GM13976 (cell line): ENCODE data around the gene EGR1.

Experiments used
- DNase-seq: peaks from one replicate; pipeline ENCODE4 v3.0.0; 2012; ENCODE audit warnings: low spot score
- in situ Hi-C: fragments of 300-500 bp; cut with MboI; formaldehyde crosslinking; loops from one replicate; pipeline ENCODE4 v1.12.0; 2022; ENCODE audit warnings: low sequenced_read_pairs, mixed read lengths, inconsistent platforms; ENCODE audit not compliant: unreplicated experiment
- TF ChIP-seq, protein P1 (sequence below): IDR thresholded peaks from 2 replicates; pipeline ENCODE4 v1.5.1; 2012; ENCODE audit warnings: borderline replicate concordance, mild to moderate bottlenecking; ENCODE audit not compliant: insufficient read depth; ENCODE audit errors: extremely low read depth, missing control alignments, control extremely low read depth

EGR1 gene

DNA sequence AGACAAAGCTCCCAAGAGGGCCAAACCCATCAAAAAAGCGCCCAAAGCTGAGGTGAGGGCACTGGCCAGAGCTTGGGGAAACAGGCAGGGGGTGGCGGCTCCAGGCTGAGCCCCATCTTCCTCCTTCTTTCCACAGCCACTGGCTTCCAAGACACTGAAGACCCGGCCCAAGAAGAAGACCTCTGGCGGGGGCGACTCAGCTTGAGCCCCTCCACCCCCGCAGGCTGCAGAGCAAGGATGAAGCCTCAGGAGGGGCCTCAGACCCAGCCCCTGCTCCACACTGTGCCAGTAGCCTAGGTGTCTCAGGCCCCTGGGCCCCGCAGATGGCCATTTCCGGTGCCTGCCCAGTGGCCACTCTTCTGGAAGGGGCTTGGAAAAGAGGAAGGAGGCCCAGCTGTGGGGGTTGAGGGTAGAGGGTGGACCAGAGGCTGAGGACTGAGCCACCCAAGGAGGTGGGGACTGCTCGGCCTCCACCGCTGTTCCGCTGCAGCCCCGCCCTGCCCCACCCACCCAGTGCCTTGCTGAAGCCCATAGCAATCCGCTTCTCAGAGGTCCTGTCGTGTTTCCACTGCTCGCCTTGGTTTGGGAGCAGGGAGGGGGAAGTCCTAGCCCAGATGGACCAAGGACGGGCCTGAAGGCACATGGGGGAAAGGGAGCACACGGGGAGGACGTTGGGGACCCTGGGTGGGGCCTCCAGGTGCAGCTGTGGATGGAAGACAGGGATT is 19.6 kb upstream of the EGR1 start:
- in situ Hi-C loops: no loop called here
- TF ChIP-seq, protein P1, sequence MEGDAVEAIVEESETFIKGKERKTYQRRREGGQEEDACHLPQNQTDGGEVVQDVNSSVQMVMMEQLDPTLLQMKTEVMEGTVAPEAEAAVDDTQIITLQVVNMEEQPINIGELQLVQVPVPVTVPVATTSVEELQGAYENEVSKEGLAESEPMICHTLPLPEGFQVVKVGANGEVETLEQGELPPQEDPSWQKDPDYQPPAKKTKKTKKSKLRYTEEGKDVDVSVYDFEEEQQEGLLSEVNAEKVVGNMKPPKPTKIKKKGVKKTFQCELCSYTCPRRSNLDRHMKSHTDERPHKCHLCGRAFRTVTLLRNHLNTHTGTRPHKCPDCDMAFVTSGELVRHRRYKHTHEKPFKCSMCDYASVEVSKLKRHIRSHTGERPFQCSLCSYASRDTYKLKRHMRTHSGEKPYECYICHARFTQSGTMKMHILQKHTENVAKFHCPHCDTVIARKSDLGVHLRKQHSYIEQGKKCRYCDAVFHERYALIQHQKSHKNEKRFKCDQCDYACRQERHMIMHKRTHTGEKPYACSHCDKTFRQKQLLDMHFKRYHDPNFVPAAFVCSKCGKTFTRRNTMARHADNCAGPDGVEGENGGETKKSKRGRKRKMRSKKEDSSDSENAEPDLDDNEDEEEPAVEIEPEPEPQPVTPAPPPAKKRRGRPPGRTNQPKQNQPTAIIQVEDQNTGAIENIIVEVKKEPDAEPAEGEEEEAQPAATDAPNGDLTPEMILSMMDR: no peak
- no peak for DNase-seq

DNA sequence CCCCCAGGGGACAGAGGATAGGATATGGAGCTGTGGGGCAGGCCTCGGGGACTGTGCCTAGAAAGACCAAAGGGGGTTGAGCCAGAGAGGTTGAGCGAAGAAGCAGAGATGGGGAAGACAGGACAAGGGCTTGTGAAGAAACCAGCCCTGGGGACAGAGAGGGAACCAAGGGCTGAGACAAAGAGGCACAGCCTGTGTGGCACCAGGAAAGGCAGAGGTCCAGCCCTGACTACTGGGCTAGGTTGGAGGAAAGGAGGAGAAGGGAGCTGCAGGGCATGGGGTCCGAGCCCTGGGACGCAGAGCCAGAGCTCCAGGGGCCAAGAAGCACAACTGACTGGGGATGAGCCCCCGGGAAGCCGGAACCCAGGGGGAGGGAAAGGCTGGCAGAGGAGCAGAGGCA is 17.2 kb upstream of the EGR1 start:
- TF ChIP-seq, protein P1: no peak
- no peak for DNase-seq
- in situ Hi-C loops: no loop called here

DNA sequence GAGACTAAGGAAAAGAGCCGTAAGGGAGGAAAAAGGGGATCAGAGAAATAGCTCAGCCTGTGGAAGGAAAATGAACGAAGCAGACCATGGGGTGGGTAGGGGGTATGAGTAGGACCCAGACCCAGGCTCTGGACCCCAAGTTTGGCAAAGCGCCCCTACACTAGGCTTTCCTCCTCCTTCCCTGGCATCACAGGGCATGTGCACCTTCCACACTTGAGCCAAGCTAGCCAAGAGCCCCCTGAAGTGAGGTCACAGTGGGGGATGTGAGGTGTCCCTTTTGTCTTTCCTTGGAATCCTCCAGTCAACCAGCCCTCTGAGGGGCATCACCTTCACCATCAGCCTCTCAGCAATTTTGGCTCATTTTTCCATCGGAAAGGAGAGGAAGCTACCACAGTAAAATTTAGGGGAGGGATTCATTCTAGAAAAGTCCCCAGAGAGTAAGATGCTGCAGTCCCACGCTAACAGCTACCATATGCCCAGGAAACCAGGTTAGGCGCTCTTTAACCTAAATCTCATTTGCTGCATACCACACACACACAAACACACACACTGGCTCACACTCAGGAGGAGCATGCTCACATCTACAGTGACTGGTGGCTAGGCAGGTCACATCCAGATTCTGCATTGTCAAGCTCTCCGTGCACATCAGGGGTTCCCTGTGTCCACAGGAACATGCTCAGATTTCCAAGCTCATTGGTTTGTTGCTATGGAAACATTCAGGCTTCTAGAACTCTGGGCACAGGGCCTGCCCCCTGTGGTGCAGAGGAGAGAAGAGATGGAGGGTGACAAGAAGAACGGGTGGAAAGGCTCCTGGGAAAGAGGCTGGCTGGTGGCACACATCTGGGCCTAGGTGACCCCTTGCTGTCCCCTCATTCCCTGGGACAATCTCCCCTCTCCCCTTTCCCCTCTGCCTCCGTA is 16.5 kb upstream of the EGR1 start:
- TF ChIP-seq, protein P1: no peak
- DNase-seq: no peak
- in situ Hi-C loops: no loop called here

DNA sequence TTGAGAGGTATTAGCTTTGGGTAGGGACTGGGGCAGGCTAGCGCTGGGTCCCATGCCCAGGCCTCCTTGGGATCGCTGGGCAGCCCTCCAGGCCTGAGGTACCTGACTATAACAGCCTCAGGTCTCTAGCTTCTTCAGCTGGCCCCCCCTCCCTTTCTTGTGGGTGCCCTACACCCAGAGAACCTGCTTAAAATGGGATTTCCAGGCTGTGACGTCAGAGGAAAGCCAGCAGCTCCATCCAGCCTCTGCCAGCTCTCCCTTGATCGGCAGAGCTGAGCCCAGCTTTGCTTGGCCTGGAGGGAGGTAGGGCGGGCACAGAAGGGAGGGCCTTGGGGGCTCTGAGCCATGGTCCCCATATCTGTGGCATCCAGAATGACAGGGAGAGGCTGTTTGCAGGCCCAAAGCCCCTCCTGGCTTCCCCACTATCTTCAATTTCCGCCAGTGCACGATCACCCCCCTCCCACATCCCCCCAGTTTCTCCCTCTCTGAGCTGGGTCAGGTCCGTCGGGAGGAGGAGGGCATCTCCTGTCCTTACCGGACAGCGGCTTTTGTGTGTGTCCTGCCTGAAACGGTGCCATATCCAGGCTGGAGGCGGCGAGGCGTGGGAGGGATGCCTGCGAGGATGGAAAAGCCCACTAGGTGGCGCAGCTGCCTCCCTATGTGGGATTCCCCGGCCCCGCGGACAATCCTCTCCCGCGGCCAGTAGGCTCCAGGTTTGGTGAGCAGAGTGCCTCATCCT is 15.6 kb upstream of the EGR1 start:
- TF ChIP-seq, protein P1: peak; percentile 96
- peak; percentile 96 for DNase-seq
- in situ Hi-C loops: no loop called here

DNA sequence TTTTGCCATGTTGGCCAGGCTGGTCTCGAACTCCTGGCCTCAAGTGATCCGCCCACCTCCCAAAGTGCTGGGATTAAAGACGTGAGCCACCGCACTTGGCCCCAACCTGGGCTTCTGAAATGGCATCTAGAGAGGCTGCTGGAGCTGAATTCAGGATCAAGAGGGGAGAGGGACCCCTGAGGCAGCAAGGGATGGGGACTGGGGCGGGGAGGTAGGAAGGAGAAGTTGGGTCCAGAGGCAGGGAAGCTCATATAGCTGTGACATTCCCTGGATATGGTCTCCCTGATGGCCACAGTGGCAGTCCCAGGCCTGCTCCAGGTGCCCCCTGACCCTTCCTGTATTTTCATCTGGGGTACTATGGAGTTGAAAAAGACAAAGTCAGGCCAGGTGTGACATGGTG is 14.3 kb upstream of the EGR1 start:
- in situ Hi-C loops: no loop called here
- DNase-seq: no peak
- TF ChIP-seq, protein P1: no peak

DNA sequence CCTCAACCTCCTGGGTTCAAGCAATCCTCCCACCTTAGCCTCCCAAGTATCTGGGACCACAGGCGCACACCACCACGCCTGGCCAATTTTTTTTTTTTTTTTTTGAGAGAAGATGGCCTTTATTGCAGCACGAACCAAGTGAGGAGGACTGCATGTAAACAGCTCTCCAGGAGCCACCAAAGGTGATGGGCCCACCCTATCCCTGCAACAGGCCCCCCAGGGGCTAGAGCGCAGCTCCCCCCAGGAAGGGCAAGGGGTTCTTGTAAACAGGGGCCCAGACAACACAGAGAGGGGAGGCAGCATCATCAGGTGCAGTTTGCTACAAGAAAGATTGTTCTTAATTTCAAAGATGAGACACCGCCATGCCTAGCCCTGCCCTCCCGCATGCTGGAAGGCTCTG is 12.6 kb upstream of the EGR1 start:
- no peak for DNase-seq
- TF ChIP-seq, protein P1: no peak
- in situ Hi-C loops: no loop called here
